HG03097 (cell line): ENCODE measurements around the gene VAPA.
"Not testable (repeated sequence)": the region's sequence is repeated elsewhere in the genome, so short reads cannot be mapped to it uniquely, and the experiment has no call there.

Source experiments
- ATAC-seq: cut with Tn5 transposase; IDR thresholded peaks from one replicate; pipeline ENCODE4 v1.9.1; 2021; ENCODE audit not compliant: unreplicated experiment, low FRiP score

VAPA gene

DNA sequence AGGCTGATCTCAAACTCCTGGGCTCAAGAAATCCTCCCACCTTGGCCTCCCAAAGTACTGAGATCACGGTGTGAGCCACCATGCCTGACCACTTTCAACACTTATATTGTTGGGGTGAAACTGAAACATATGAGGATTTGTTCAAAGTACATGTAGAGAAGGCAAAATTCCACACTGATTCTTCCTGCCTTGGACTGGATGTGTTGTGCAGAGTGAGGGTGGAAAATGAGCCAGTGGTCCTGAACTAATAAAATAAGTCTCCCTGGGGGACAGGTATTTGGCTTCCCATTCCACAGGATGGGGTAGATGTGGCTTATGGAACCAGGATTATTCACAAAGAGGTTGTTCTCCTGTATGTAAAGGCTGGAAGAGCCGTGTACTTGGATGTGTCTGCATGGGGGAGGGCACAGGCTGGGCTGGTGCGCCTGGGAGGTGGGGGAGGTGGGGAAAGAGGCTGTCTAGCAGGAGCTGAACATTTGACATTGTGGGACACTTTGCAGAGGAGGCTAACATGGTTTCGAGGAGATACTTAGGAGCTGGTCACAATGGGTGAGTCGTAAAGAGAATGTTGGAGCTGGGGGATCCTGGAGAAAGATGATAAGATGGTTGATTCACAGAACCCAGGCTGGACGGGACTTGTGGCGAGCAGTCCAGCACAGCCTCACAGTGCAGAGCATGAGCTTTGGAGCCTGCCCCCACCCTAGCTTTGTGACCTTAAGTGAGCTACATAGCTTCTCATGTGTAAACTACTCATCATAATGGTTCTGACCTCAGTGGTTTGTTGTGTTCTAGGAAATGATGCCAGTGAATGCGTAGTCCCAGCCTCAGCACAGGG, 28.4 kb upstream of the VAPA start, which contains the start of gene TXNDC2:
TSS of gene TXNDC2 (plus strand) at position 804 of the 835 bp plus-strand sequence. CDS start 708 bp downstream, outside the sequence.
- no peak for ATAC-seq

DNA sequence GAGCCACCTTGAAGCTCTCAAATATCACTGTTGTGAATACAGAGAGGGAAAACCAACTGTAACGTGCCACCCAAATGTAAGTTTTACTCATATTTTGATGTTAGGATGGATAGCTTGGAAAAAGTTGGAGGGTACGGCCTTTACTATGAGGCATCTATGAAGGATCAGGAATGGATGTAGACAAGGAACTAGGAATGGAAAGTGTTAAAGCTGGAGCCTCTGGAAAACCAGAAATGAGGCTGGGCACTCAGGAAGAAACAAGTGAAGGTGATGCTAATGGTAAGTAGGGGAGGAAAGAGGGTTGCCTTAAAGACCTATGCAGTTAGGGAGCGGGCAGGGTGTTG, 27.8 kb upstream of the VAPA start:
- ATAC-seq = no peak

DNA sequence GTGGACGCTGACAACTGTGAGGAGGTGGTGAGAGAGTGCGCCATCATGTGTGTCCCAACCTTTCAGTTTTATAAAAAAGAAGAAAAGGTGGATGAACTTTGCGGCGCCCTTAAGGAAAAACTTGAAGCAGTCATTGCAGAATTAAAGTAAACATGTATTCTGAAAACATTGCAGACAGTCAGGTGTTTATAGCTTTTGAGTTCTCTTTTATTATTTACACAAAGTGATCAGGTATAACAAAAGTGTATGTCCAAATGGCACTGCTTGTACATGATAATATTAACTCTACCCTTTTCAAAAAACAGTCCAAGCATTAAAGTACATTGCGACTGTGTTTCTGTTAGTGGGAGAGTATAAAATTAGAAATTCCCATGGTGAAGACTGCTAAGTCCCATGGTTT, 25.8 kb upstream of the VAPA start:
- ATAC-seq = no peak

- no peak for ATAC-seq
These were observed 23.6 kb upstream of the VAPA start for GRCh38 chr18:9890196-9890595.

- ATAC-seq = no peak
These were observed 22.9 kb upstream of the VAPA start for GRCh38 chr18:9890957-9891356.

DNA sequence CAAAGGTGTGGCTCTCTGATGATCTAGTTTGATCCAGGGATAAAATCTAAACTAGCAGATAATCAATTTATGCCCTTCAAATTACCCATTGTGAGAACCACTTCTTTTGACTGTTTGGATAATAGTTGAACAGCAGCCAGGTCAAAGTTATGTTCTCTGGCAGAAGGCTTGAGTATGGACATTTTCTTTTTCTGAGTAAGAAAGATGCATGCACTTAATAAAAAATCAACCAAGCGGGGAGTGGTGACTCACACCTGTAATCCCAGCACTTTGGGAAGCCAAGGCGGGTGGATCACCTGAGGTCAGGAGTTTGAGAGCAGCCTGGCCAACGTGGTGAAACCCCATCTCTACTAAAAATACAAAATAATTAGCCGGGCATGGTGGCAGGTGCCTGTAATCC, 22.3 kb upstream of the VAPA start:
- ATAC-seq = not testable (repeated sequence)

- no peak for ATAC-seq
These were observed 19.3 kb upstream of the VAPA start for GRCh38 chr18:9894454-9895068.

- ATAC-seq = no peak
These were observed 16.7 kb upstream of the VAPA start for GRCh38 chr18:9897129-9897528.

GRCh38 chr18:9897787-9898291, 16.0 kb upstream of the VAPA start:
- ATAC-seq = not testable (repeated sequence)

DNA sequence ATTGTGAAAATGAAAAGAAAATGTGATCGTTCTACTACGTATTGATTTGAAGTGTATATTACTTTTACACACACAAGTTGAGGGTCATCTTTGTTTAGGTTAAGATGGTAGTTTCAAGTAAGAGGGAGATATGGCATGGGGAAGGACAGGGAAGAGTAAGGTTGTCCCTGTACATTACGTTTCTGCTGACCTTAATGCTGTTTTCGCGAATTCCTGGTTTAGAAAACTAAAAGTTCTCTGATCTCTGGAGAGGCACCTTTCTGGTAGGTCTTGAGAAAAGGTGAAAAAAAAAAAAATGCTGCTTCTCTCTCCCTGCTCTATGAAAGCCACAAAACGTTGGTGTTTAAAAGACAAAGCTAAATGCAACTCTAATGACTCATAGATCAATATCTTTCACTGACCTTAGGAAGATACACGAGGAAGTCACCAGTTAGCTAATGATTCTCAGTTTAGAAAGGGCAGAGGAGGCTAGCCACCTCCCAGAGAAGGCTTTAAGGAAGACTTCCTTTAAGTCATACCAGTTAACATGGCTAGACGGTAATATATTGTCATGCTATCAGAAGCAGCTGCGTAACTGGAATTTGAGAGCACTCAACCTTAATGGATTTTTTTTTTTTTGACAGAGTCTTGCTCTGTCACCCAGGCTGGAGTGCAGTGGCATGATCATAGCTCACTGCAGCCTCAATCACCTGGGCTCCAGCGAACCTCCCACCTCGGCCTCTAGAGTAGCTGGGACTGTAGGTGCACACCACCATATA, 14.8 kb upstream of the VAPA start:
- no peak for ATAC-seq

GRCh38 chr18:9899550-9899930, 14.3 kb upstream of the VAPA start:
- not testable (repeated sequence) for ATAC-seq

DNA sequence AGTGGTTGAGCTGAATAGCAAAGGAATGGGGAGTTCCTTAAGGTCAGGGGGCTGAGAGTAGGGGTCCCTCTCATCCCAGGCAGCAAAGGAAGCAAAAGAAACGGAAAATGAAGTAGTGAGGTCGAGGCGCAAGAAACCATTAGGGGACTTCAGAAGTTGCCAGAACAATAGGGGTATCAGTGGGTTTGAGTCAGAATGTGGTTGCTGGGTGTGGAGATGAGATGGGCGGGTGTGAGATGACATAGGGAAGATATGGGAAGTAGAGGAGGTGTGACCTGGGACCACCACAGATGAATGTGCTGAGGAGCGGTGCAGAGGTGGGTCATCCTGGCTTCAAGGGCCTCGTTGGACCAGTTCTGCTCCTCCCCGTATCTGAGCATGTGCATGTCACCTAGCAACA, 13.1 kb upstream of the VAPA start:
- ATAC-seq = no peak

DNA sequence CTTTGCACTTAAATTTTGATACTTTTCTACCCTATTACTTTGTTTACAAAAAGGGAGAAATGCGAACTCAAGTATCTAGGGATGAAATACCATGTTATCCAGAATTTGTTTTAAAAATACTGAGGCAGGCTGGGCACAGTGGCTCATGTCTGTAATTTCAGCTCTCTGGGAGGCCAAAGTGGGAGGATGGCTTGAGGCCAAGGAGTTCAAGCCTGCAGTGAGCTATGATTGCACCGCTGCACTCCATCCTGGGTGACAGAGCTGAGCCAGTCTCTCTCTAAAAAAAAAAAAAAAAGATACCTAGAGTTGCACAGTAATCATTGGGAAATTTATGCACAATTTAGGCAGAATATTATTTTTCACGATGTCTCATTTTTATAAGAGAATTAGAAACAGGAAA, 12.4 kb upstream of the VAPA start:
- ATAC-seq = no peak

- not testable (repeated sequence) for ATAC-seq
These were observed 11.6 kb upstream of the VAPA start for GRCh38 chr18:9902264-9902663.

DNA sequence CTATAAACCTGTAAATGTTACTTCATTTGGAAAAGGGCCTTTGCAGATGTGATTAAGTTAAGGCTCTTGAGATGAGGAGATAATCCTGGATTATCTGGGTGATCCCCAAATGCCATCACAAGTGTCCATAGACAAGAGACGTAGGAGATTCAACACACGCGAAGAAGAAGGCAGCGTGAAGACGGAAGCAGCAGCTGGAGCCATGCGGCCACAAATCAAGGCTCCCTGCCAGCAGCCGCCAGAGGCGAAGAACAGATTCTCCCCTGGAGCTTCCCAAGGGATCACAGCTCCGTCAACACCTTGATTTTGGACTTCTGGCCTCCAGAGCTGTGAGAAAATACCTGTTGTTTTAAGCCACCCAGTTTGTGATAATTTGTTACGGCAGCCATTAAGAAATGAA, 11.0 kb upstream of the VAPA start:
- no peak for ATAC-seq

DNA sequence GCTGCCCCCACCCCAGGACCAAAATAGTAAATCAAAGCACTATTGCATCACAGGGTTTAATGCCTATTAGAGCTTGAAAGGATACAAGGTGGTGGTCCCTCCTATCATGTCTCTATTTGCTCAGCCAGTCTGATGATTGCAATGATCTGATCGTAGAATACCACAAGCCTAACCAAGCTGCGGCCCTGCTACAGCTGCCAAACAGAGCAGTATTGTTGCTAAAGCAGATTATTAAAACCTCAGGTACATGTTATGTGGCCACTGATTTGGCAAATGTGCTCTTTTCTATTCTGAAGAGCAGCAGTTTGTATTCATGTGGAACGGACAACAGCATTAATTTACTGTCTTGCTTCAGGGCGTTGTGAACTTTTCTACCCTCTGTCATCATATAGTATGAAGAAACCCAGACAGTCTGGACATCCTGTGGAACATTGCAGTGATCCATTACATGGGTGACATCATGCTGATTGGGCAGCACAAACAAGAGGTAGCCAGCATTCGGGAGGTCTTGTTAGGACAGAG, 8.4 kb upstream of the VAPA start:
- no peak for ATAC-seq

GRCh38 chr18:9906481-9906880, 7.3 kb upstream of the VAPA start:
- ATAC-seq = no peak

DNA sequence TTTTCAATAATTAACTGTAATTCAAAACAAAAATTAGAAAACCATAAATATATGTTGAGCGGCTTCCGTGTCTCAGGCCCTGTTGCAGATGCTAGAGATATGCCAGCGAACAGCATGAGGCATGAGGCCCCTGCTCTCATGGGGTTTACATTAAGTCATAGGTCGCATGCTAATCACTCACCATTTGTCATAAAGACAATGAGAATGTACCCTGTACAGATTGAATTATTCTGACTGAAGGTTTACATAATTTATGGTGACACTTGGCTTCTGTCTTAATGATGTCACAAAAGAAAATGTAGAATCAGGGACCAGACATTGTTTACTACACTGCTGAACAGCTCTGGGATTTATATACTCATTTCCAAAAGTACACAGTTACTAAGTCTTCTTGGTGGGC, 5.9 kb upstream of the VAPA start:
- no peak for ATAC-seq

- no peak for ATAC-seq
These were observed 3.7 kb upstream of the VAPA start for GRCh38 chr18:9910071-9910470.

- ATAC-seq = no peak
These were observed 3.2 kb upstream of the VAPA start for GRCh38 chr18:9910661-9911060.

DNA sequence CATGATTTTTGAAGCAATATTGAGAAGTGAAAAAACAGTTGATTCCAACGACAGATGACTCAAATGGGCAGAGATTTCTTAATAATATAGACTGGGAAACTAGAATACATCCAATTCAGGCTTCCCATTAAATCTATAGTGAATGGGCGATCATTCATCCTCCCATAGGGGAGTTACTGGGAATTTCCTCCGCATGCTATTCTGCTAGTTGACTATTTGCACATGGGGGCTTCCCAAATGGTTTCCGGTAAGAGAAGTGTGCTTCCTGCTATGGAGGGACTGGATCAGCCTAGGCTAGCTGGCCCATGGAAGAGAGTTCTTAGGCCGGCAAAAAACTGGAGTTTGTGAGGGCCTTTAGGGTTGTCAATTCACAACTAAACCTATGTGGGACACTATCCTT, 2.6 kb upstream of the VAPA start:
- ATAC-seq = no peak
